ENCODE results near the gene SPINK8.

DNA sequence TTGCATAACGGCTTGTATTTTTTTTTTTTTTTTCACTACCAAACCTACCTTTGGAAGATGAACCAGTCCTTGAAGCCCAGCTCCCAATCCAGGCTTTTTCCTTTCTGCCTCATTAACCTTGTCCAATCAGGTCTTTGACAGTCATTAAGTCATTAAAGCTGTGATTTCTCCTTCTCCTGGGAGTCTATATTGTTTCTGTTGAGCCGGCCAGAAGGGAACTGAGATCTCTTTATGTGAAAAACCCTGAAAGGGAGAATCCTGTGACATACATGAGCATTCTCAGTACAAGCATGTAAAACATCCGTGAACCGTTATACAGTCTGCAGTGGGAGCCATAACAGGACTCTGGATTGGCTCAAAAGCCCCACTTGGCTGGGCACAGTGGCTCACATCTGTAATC, 52.6 kb downstream of the SPINK8 start:
- TF ChIP-seq POLR2A (IDR thresholded peaks at IDR 0.05), result no peak
- TF ChIP-seq, protein P1, sequence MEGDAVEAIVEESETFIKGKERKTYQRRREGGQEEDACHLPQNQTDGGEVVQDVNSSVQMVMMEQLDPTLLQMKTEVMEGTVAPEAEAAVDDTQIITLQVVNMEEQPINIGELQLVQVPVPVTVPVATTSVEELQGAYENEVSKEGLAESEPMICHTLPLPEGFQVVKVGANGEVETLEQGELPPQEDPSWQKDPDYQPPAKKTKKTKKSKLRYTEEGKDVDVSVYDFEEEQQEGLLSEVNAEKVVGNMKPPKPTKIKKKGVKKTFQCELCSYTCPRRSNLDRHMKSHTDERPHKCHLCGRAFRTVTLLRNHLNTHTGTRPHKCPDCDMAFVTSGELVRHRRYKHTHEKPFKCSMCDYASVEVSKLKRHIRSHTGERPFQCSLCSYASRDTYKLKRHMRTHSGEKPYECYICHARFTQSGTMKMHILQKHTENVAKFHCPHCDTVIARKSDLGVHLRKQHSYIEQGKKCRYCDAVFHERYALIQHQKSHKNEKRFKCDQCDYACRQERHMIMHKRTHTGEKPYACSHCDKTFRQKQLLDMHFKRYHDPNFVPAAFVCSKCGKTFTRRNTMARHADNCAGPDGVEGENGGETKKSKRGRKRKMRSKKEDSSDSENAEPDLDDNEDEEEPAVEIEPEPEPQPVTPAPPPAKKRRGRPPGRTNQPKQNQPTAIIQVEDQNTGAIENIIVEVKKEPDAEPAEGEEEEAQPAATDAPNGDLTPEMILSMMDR (IDR thresholded peaks at IDR 0.05), result no peak
- no peak for TF ChIP-seq EP300 (IDR thresholded peaks at IDR 0.05)

All from ovary (tissue), 3 donors.